LNCAP (cell line): ENCODE measurements around the gene NHLRC2.
A peak's percentile ranks its signal among the peaks of the same experiment; 100 is the strongest.

Experiments used
- CTCF ChIP-seq: fragments of 450-650 bp; IDR thresholded peaks from 2 replicates; pipeline ENCODE4 v1.5.1; 2017; ENCODE audit warnings: mild to moderate bottlenecking

NHLRC2 gene

GRCh38 chr10:113947184-113948041, 93.0 kb downstream of the NHLRC2 start:
- TF ChIP-seq CTCF = no peak

GRCh38 chr10:113948048-113948447, 93.6 kb downstream of the NHLRC2 start:
- no peak for TF ChIP-seq CTCF

- TF ChIP-seq CTCF = no peak
Observed at GRCh38 chr10:113950268-113950667, 95.8 kb downstream of the NHLRC2 start.

- 0 out of 2 replicates have a peak, but pooled peaks have one; percentile 22 for TF ChIP-seq CTCF
Observed at GRCh38 chr10:113953505-113954272, 99.2 kb downstream of the NHLRC2 start.

GRCh38 chr10:113954409-113954808, 99.9 kb downstream of the NHLRC2 start:
- TF ChIP-seq CTCF = no peak

GRCh38 chr10:113957013-113957412, 102.6 kb downstream of the NHLRC2 start:
- no peak for TF ChIP-seq CTCF

- TF ChIP-seq CTCF = no peak
Observed at GRCh38 chr10:113958631-113959382, 104.3 kb downstream of the NHLRC2 start.
